ENCODE data around the gene TTC23. TPM values are rescaled to one million over a fixed set of nuclear protein-coding genes. Genes with fewer than 3 reads are reported as not detected.

Gene TTC23
- total and polyA plus RNA-seq, 9 of the 15 experiments (the other 6 are each of a cell fraction or from before 2014, with no cell fraction given), result 0.41 to 4.5 (median 2.5) TPM

DNA sequence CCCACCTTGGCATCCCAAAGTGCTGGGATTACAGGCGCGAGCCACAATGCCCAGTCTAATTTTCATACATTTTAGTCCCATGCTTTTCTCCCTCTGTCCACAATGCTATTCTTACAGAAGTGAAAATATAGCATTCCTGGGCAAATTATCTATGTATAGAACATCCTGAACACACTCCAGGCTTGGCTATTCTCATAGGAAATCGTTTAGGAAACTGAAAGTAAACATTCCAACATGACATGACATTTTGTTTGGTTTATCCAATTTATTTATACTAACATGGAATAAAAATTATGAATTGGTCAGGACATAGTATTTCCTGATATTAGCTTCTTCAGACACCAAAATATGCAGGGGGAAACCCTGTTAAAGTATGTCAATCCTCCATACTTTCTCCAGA, 91.9 kb downstream of the TTC23 start:
- no peak overlapping the region for H2AFZ ChIP-seq (ENCODE audit: low read depth, low read length)
- H3K4me3 ChIP-seq, result no peak overlapping the region
- H3K27me3 ChIP-seq (ENCODE audit: control insufficient read depth in 2 of 2, insufficient read depth in 2 of 2, low read length in 2 of 2), result no peaks in the 10 kb centered on the region
- 8% methylated on average over 1 of the region's 3 CpGs for WGBS (ENCODE audit: insufficient coverage, low coverage, missing lambda C conversion rate)
- no peak overlapping the region for H3K9ac ChIP-seq (ENCODE audit: insufficient read depth in 1 of 2, low read depth in 2 of 2, low read length in 2 of 2)
- DNase-seq (ENCODE audit: extremely low read depth in 1 of 4, low spot score in 3 of 4) (no peak), FAIRE-seq (no peak), ATAC-seq (no peak)
- TF ChIP-seq SMAD3 (CRISPR knock-in tag; conservative IDR thresholded peaks at IDR 0.05), result no peak
- no peak for TF ChIP-seq RFX1 (IDR thresholded peaks at IDR 0.05)
- TF ChIP-seq, protein P1, sequence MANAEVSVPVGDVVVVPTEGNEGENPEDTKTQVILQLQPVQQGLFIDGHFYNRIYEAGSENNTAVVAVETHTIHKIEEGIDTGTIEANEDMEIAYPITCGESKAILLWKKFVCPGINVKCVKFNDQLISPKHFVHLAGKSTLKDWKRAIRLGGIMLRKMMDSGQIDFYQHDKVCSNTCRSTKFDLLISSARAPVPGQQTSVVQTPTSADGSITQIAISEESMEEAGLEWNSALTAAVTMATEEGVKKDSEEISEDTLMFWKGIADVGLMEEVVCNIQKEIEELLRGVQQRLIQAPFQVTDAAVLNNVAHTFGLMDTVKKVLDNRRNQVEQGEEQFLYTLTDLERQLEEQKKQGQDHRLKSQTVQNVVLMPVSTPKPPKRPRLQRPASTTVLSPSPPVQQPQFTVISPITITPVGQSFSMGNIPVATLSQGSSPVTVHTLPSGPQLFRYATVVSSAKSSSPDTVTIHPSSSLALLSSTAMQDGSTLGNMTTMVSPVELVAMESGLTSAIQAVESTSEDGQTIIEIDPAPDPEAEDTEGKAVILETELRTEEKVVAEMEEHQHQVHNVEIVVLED (CRISPR knock-in tag; IDR thresholded peaks at IDR 0.05), result no peak
- TF ChIP-seq, protein P2, sequence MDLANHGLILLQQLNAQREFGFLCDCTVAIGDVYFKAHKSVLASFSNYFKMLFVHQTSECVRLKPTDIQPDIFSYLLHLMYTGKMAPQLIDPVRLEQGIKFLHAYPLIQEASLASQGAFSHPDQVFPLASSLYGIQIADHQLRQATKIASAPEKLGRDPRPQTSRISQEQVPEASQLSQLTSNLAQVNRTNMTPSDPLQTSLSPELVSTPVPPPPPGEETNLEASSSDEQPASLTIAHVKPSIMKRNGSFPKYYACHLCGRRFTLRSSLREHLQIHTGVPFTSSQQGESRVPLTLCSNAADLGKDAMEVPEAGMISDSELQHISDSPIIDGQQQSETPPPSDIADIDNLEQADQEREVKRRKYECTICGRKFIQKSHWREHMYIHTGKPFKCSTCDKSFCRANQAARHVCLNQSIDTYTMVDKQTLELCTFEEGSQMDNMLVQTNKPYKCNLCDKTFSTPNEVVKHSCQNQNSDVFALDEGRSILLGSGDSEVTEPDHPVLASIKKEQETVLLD (IDR thresholded peaks at IDR 0.05), result no peak
- TF ChIP-seq ZNF444 (CRISPR knock-in tag; IDR thresholded peaks at IDR 0.05), result no peak
- TF ChIP-seq, protein P3, sequence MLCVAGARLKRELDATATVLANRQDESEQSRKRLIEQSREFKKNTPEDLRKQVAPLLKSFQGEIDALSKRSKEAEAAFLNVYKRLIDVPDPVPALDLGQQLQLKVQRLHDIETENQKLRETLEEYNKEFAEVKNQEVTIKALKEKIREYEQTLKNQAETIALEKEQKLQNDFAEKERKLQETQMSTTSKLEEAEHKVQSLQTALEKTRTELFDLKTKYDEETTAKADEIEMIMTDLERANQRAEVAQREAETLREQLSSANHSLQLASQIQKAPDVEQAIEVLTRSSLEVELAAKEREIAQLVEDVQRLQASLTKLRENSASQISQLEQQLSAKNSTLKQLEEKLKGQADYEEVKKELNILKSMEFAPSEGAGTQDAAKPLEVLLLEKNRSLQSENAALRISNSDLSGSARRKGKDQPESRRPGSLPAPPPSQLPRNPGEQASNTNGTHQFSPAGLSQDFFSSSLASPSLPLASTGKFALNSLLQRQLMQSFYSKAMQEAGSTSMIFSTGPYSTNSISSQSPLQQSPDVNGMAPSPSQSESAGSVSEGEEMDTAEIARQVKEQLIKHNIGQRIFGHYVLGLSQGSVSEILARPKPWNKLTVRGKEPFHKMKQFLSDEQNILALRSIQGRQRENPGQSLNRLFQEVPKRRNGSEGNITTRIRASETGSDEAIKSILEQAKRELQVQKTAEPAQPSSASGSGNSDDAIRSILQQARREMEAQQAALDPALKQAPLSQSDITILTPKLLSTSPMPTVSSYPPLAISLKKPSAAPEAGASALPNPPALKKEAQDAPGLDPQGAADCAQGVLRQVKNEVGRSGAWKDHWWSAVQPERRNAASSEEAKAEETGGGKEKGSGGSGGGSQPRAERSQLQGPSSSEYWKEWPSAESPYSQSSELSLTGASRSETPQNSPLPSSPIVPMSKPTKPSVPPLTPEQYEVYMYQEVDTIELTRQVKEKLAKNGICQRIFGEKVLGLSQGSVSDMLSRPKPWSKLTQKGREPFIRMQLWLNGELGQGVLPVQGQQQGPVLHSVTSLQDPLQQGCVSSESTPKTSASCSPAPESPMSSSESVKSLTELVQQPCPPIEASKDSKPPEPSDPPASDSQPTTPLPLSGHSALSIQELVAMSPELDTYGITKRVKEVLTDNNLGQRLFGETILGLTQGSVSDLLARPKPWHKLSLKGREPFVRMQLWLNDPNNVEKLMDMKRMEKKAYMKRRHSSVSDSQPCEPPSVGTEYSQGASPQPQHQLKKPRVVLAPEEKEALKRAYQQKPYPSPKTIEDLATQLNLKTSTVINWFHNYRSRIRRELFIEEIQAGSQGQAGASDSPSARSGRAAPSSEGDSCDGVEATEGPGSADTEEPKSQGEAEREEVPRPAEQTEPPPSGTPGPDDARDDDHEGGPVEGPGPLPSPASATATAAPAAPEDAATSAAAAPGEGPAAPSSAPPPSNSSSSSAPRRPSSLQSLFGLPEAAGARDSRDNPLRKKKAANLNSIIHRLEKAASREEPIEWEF (CRISPR knock-in tag; IDR thresholded peaks at IDR 0.05), result no peak
- H3K27ac ChIP-seq (ENCODE audit: extremely low read depth, low read depth, low read length), result no peak overlapping the region
- H3K9me3 ChIP-seq (replicated peaks; ENCODE audit: control insufficient read depth, insufficient read depth, low read depth, low read length), result no peaks in the 10 kb centered on the region
- H3K4me2 ChIP-seq (ENCODE audit: insufficient read depth, low read length), result no peak overlapping the region
- CTCF ChIA-PET (ENCODE audit: low intra/inter-chr PET ratio), result no interaction called here
- no peaks in the 10 kb centered on the region for H3K79me2 ChIP-seq (ENCODE audit: control insufficient read depth, insufficient read depth, low read length)
- peaks cover 0 to 2% of the 10 kb centered on the region in 2 experiments; a peak in 2 of 5 replicates for H3K4me1 ChIP-seq (replicated peaks in 1 of 2; ENCODE audit: control insufficient read depth in 2 of 2, insufficient read depth in 2 of 2, low read length in 2 of 2)
- intact Hi-C loops (cut with micrococcal nuclease), result loop anchor here (5.0 kb wide), 1 partner anchor 55 kb away; no protein-coding TSS in a partner anchor
- H4K20me1 ChIP-seq (replicated peaks; ENCODE audit: control insufficient read depth, insufficient read depth, low read length), result no peaks in the 10 kb centered on the region
- H3K36me3 ChIP-seq (ENCODE audit: control insufficient read depth, insufficient read depth, low read length), result no peaks in the 10 kb centered on the region
- no peaks in the 10 kb centered on the region for H3K9me1 ChIP-seq (ENCODE audit: control insufficient read depth, insufficient read depth, low read length)
- in situ Hi-C loops (cut with MboI), result no loop called here
- BruUV-seq (replicated peaks), result no TSS peak
- POLR2A ChIA-PET, result interaction anchor here (0.5 to 1.2 kb wide), 3 partner anchors 10 to 74 kb away, joined by 3 to 4 read pairs (median 3); no protein-coding TSS in a partner anchor

Data from K562 (cell line).